Thyroid gland (tissue), 4 donors: Measurements from ENCODE around the gene SQSTM1. TPM values are rescaled to one million over a fixed set of nuclear protein-coding genes. Genes with fewer than 3 reads are reported as not detected.

ENCODE experiments used
- DNase-seq, 2 donors: peaks; one replicate each; pipeline ENCODE4 v3.0.0-alpha.2; 2019
- H3K27ac ChIP-seq, 3 donors: fragments of 200-600 bp; sonication (generic); 1 replicate in 2 of 3; 2 replicates in 1 of 3; pipeline ENCODE4 v1.5.1; 2016 to 2019; ENCODE audit warnings: mild to moderate bottlenecking in 1 of 3, moderate library complexity in 1 of 3
- H3K27me3 ChIP-seq: fragments of 200-600 bp; sonication (generic); one replicate; pipeline ENCODE4 v1.5.1; 2019
- H3K36me3 ChIP-seq, 2 donors: fragments of 200-600 bp; sonication (generic); one replicate each; pipeline ENCODE4 v1.5.1; 2016 to 2019
- H3K4me1 ChIP-seq, 2 donors: fragments of 200-600 bp; sonication (generic); one replicate each; pipeline ENCODE4 v1.5.1; 2017 to 2019
- H3K4me3 ChIP-seq, 3 donors: fragments of 200-600 bp; sonication (generic); replicated peaks in 1 of 3; 1 replicate in 2 of 3; 2 replicates in 1 of 3; pipeline ENCODE4 v1.5.1; 2016; ENCODE audit warnings: mild to moderate bottlenecking in 1 of 3
- H3K9me3 ChIP-seq: fragments of 200-600 bp; sonication (generic); one replicate; pipeline ENCODE4 v1.5.1; 2017
- CTCF ChIP-seq, 6 experiments: fragments of 200-600 bp in 3 of 6; fragments of 450-650 bp in 3 of 6; sonication (generic) in 3 of 6; IDR thresholded peaks; one replicate each; pipeline ENCODE4 v1.5.1; 2016 to 2019; ENCODE audit warnings: antibody characterized with exemption in 6 of 6, mild to moderate bottlenecking in 2 of 6, inconsistent platforms in 1 of 6, moderate library complexity in 1 of 6
- POLR2A ChIP-seq, 2 donors: fragments of 450-650 bp; IDR thresholded peaks; one replicate each; pipeline ENCODE4 v1.6.1; 2017; ENCODE audit warnings: antibody characterized with exemption in 2 of 2, mild to moderate bottlenecking in 2 of 2, moderate library complexity in 1 of 2
- WGBS, 2 donors: methylation state at CpG; one replicate each; pipeline ENCODE4 v1.1.5; 2017; 5-methylcytosine and 5-hydroxymethylcytosine counted together
- intact Hi-C: fragments of 100-400 bp; cut with DNase I; formaldehyde crosslinking; loops from one replicate; pipeline ENCODE4 v1.15.1; 2023
- total RNA-seq, 4 donors: library from RNA; depleted of rRNA; stranded (reverse); fragments of >200 nt; gene quantifications; one replicate each; pipeline ENCODE4 v1.2.3, GENCODE V29; 2016

Gene SQSTM1
- total RNA-seq, 4 donors from 2014 or later = 649 to 1,146 (median 971) TPM

- Histone ChIP-seq H3K4me3 (no peak overlapping the region), H3K9me3 (no peaks in the 10 kb centered on the region), H3K27ac (no peak overlapping the region), H3K27me3 (no peaks in the 10 kb centered on the region), H3K4me1 (peaks cover 5 to 7% of the 10 kb centered on the region in 2 donors), H3K36me3 (peaks cover 19% of the 10 kb centered on the region in 2 donors)
- DNase-seq = no peak
- intact Hi-C loops = no loop called here
- 82 to 91% methylated on average over 11 of the region's 11 CpGs for WGBS, 2 donors
- TF ChIP-seq POLR2A (IDR thresholded peaks at IDR 0.05) (no peak), CTCF (IDR thresholded peaks at IDR 0.05) (no peak)
These were observed 39.6 kb downstream of the SQSTM1 start for GRCh38 chr5:179860301-179860700.

- Histone ChIP-seq H3K27ac (no peak overlapping the region), H3K4me3 (no peak overlapping the region), H3K9me3 (no peaks in the 10 kb centered on the region), H3K4me1 (peaks cover 5 to 7% of the 10 kb centered on the region in 2 donors), H3K27me3 (no peaks in the 10 kb centered on the region), H3K36me3 (peaks cover 19 to 22% of the 10 kb centered on the region in 2 donors)
- TF ChIP-seq POLR2A (IDR thresholded peaks at IDR 0.05) (no peak), CTCF (IDR thresholded peaks at IDR 0.05) (no peak)
- WGBS, 2 donors = 88 to 100% methylated on average over 1 of the region's 2 CpGs
- no peak for DNase-seq
- intact Hi-C loops = no loop called here
These were observed 41.6 kb downstream of the SQSTM1 start for GRCh38 chr5:179862296-179862695.

GRCh38 chr5:179862891-179863290, 42.2 kb downstream of the SQSTM1 start:
- Histone ChIP-seq H3K4me3 (no peak overlapping the region), H3K36me3 (peaks cover 23 to 26% of the 10 kb centered on the region in 2 donors), H3K9me3 (no peaks in the 10 kb centered on the region), H3K4me1 (peaks cover 5 to 7% of the 10 kb centered on the region in 2 donors), H3K27ac (no peak overlapping the region), H3K27me3 (no peaks in the 10 kb centered on the region)
- DNase-seq = no peak
- intact Hi-C loops = no loop called here
- 93 to 95% methylated on average over 8 of the region's 9 CpGs for WGBS, 2 donors
- TF ChIP-seq POLR2A (IDR thresholded peaks at IDR 0.05) (no peak), CTCF (IDR thresholded peaks at IDR 0.05) (no peak)

GRCh38 chr5:179863449-179864085, 42.9 kb downstream of the SQSTM1 start:
- Histone ChIP-seq H3K4me1 (peaks cover 5 to 7% of the 10 kb centered on the region in 2 donors), H3K36me3 (peaks cover 23 to 26% of the 10 kb centered on the region in 2 donors), H3K4me3 (no peak overlapping the region), H3K27ac (no peak overlapping the region), H3K9me3 (no peaks in the 10 kb centered on the region), H3K27me3 (no peaks in the 10 kb centered on the region)
- WGBS, 2 donors = 93 to 96% methylated on average over 25 to 31 of the region's 31 CpGs
- intact Hi-C loops = no loop called here
- TF ChIP-seq POLR2A (IDR thresholded peaks at IDR 0.05) = no peak
- no peak for TF ChIP-seq CTCF (IDR thresholded peaks at IDR 0.05)
- DNase-seq = no peak

GRCh38 chr5:179864686-179865085, 44.0 kb downstream of the SQSTM1 start:
- DNase-seq = no peak
- H3K9me3 ChIP-seq = no peaks in the 10 kb centered on the region
- TF ChIP-seq CTCF (IDR thresholded peaks at IDR 0.05) = no peak
- no peak for TF ChIP-seq POLR2A (IDR thresholded peaks at IDR 0.05)
- H3K27me3 ChIP-seq = no peaks in the 10 kb centered on the region
- peaks cover 24 to 26% of the 10 kb centered on the region in 2 donors for H3K36me3 ChIP-seq
- peaks cover under 1% of the 10 kb centered on the region in 2 donors for H3K4me1 ChIP-seq
- no peak overlapping the region for H3K27ac ChIP-seq
- H3K4me3 ChIP-seq = no peak overlapping the region
- 93 to 96% methylated on average over 7 of the region's 7 CpGs for WGBS, 2 donors
- intact Hi-C loops = no loop called here
